Thoracic aorta (tissue), 2 donors: ENCODE results near the gene ISCU. TPM values are rescaled to one million over a fixed set of nuclear protein-coding genes. Genes with fewer than 3 reads are reported as not detected.
"Not testable (repeated sequence)": the region's sequence is repeated elsewhere in the genome, so short reads cannot be mapped to it uniquely, and the experiment has no call there.

ENCODE experiments used
- ATAC-seq: fragments of 150-250 bp; one replicate; pipeline ENCODE4 v1.8.0; 2017; ENCODE audit warnings: low read depth; ENCODE audit not compliant: insufficient number of reproducible peaks, low FRiP score
- DNase-seq: peaks from one replicate; pipeline ENCODE4 v3.0.0-alpha.2; 2020; ENCODE audit warnings: low spot score
- H3K27ac ChIP-seq, 2 donors: fragments of 200-600 bp; sonication (generic); 1 replicate in 1 of 2; 2 replicates in 1 of 2; pipeline ENCODE4 v1.5.1; 2016; ENCODE audit warnings: mild to moderate bottlenecking in 2 of 2, moderate library complexity in 2 of 2
- H3K27me3 ChIP-seq: fragments of 200-600 bp; sonication (generic); replicated peaks from 2 replicates; pipeline ENCODE4 v1.6.0; 2016; ENCODE audit warnings: mild to moderate bottlenecking; ENCODE audit not compliant: insufficient read depth
- H3K36me3 ChIP-seq: fragments of 200-600 bp; sonication (generic); one replicate; pipeline ENCODE4 v1.5.1; 2016
- H3K4me1 ChIP-seq, 2 donors: fragments of 200-600 bp; sonication (generic); 1 replicate in 1 of 2; 2 replicates in 1 of 2; pipeline versions ENCODE4 v1.5.1 to v1.6.0; 2016; ENCODE audit warnings: low read depth in 2 of 2, mild to moderate bottlenecking in 1 of 2; ENCODE audit not compliant: control insufficient read depth in 1 of 2
- H3K4me3 ChIP-seq: fragments of 200-600 bp; sonication (generic); 2 replicates; pipeline ENCODE4 v1.5.1; 2016; ENCODE audit warnings: mild to moderate bottlenecking
- H3K9me3 ChIP-seq: fragments of 200-600 bp; sonication (generic); 2 replicates; pipeline ENCODE4 v1.5.1; 2016
- total RNA-seq, 2 donors: library from RNA; depleted of rRNA; stranded (reverse); fragments of >200 nt; gene quantifications; one replicate each; pipeline versions ENCODE4 v1.1.0 to v1.2.3, GENCODE V29; 2016
- TF ChIP-seq, protein P1 (sequence below): fragments of 200-600 bp; sonication (generic); IDR thresholded peaks from one replicate; pipeline ENCODE4 v1.5.1; 2019; ENCODE audit warnings: antibody characterized with exemption

The ISCU gene
- total RNA-seq, 2 donors from 2014 or later = 144 to 235 TPM

DNA sequence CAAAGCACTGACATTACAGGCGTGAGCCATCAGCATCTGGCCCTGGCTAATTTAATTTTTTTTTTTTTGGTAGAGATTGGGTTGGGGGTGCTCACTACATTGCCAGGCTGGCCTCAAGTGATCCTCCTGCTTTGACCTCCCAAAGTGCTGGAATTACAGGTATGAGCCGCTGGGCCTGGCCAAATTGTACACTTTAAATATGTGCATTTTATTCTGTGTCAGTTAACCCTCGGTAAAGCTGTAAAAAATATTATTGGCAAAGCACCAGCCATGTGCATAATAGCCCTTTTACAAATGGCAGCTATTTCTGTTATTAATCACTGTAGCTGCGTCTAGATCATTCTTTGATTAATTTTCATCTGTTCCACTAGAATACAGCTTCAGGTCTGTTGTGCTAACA is 23.5 kb downstream of the ISCU start:
- H3K36me3 ChIP-seq = no peaks in the 10 kb centered on the region
- no peak overlapping the region for H3K4me3 ChIP-seq
- TF ChIP-seq, protein P1, sequence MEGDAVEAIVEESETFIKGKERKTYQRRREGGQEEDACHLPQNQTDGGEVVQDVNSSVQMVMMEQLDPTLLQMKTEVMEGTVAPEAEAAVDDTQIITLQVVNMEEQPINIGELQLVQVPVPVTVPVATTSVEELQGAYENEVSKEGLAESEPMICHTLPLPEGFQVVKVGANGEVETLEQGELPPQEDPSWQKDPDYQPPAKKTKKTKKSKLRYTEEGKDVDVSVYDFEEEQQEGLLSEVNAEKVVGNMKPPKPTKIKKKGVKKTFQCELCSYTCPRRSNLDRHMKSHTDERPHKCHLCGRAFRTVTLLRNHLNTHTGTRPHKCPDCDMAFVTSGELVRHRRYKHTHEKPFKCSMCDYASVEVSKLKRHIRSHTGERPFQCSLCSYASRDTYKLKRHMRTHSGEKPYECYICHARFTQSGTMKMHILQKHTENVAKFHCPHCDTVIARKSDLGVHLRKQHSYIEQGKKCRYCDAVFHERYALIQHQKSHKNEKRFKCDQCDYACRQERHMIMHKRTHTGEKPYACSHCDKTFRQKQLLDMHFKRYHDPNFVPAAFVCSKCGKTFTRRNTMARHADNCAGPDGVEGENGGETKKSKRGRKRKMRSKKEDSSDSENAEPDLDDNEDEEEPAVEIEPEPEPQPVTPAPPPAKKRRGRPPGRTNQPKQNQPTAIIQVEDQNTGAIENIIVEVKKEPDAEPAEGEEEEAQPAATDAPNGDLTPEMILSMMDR = no peak
- ATAC-seq (no peak), DNase-seq (no peak)
- no peaks in the 10 kb centered on the region for H3K9me3 ChIP-seq
- H3K27me3 ChIP-seq = no peaks in the 10 kb centered on the region
- no peak overlapping the region for H3K27ac ChIP-seq
- H3K4me1 ChIP-seq = no peaks in the 10 kb centered on the region

DNA sequence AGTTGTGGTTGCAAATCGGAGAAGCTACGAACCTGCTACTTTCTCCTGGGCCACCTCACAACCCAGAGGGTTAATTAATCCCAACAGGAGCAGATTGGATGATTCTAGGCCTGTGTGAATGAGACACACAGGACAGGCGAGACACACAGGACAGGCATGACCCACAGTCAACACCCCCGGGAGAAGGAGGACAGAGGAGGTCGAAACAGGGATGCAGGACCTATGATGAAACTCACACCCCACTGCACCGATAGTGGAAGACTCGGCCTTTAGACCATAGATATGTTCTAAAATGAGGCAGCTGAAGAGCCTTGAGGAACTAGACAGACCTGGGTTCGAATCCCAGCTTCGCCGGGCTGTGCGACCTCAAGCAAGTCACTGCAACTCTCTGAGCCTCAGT is 23.9 kb downstream of the ISCU start:
- TF ChIP-seq, protein P1 = no peak
- H3K27me3 ChIP-seq = no peaks in the 10 kb centered on the region
- H3K4me1 ChIP-seq = no peaks in the 10 kb centered on the region
- no peak overlapping the region for H3K4me3 ChIP-seq
- ATAC-seq = no peak
- no peaks in the 10 kb centered on the region for H3K36me3 ChIP-seq
- H3K27ac ChIP-seq = no peak overlapping the region
- no peak for DNase-seq
- no peaks in the 10 kb centered on the region for H3K9me3 ChIP-seq

DNA sequence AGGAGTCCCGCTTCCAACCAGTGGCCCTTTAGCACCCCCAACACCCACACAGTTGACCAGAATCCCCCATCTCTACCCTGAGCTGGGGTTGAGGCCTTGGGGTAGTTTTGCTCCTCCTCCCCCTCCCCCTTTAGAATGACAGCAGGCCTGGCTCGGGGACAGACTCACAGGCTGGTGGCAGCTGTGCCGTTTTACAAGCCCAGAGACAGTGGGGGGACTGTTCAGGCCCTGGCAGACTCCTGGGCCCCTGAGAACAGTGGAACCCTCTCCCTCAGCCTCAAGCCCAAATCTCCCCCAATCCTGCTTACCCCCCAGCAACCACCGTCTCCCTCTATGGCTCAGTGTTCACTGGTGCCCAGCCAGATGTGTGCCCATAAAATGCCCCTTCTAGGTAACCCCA is 25.4 kb downstream of the ISCU start:
- Histone ChIP-seq H3K27me3 (no peaks in the 10 kb centered on the region), H3K9me3 (no peaks in the 10 kb centered on the region), H3K36me3 (no peaks in the 10 kb centered on the region), H3K4me3 (no peak overlapping the region), H3K4me1 (no peaks in the 10 kb centered on the region), H3K27ac (no peak overlapping the region)
- no peak for DNase-seq
- ATAC-seq = no peak
- TF ChIP-seq, protein P1 = no peak

DNA sequence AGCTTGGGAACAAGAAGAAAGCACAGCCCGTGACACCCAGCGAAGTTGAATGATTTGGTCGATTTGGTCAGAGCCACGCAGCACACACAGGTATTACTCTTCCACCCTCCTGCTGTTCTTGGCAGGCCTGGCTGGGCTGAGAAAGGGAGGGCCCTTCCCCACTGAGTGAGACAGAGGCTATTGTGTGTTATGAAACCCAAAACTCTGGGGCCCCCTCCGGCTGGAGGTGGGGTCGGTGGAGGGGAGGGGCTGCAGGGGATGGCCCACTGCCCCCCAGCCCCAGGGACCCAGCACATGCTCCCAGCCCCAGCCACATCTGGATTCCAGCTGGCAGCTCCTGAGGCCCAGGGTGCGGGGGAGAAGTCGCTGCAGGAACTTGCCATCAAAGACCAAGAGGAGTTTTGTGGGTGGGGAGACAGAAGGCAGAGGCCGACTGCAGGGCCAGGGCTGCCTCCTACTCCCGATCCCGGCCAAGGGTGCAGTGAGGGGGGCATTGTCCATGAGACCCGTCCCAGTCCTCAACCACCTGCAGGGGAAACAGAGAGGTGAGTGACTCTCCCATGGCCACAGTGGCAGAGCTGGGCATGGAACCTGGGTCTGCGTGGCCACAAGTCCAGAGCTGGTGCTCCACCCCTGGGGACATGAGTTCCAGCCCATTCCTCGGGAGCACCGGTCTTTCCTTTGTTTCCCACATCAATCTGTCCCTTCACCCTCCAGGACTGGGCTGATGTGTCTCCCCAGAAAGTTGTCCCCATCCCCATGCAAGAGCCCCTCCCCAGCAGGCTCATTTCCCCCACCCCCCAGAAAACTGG is 26.8 kb downstream of the ISCU start:
- Histone ChIP-seq H3K4me3 (no peak overlapping the region), H3K4me1 (no peaks in the 10 kb centered on the region), H3K36me3 (no peaks in the 10 kb centered on the region), H3K27me3 (no peaks in the 10 kb centered on the region), H3K9me3 (no peaks in the 10 kb centered on the region), H3K27ac (no peak overlapping the region)
- TF ChIP-seq, protein P1 = no peak
- no peak for DNase-seq
- no peak for ATAC-seq

DNA sequence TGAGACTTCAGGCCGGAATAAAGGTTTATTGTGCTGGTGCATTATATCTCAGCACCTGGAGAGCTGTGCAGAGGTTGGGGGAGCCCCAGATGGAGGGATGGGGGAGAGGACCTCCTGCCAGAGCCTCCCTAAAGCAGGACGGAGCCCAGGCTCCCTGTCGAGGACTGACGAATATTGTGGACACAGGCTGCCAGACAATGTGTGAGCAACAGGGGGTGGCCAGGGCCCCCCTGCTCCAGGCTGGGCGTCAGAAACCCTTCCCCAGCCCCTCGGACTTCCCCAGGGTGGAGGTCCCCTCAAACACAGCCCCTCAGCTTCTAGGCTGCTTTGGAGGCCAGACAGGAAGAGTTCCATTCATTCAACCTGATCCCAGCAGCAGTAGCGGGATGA is 27.4 kb downstream of the ISCU start:
- no peak overlapping the region for H3K4me3 ChIP-seq
- no peaks in the 10 kb centered on the region for H3K36me3 ChIP-seq
- H3K4me1 ChIP-seq = no peaks in the 10 kb centered on the region
- H3K27ac ChIP-seq = no peak overlapping the region
- DNase-seq (no peak), ATAC-seq (no peak)
- TF ChIP-seq, protein P1 = no peak
- H3K9me3 ChIP-seq = no peaks in the 10 kb centered on the region
- no peaks in the 10 kb centered on the region for H3K27me3 ChIP-seq

DNA sequence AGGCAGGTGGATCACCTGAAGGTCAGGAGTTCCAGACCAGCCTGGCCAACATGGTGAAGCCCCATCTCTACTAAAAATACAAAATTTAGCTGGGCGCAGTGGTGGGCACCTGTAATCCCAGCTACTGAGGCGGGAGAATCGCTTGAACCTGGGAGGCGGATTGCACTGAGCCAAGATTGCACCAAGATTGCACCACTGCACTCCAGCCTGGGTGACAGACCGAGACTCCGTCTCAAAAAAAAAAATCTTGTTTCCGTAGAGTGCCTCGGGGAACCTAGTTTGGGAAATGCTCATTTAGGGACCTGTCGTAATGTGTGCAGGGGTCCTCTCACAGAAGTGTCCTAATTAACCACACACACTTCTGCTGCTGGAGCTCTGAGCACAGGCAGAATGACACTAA is 28.1 kb downstream of the ISCU start:
- H3K9me3 ChIP-seq, DNase-seq, H3K27ac ChIP-seq, ATAC-seq, H3K36me3 ChIP-seq, H3K4me1 ChIP-seq, H3K4me3 ChIP-seq, H3K27me3 ChIP-seq: not testable (repeated sequence)
